GM19043 (cell line): ENCODE data around the gene PTK6.
"Not testable (repeated sequence)": the region's sequence is repeated elsewhere in the genome, so short reads cannot be mapped to it uniquely, and the experiment has no call there.

Experiments used
- ATAC-seq: cut with Tn5 transposase; IDR thresholded peaks from one replicate; pipeline ENCODE4 v1.9.1; 2021; ENCODE audit warnings: low read depth; ENCODE audit not compliant: unreplicated experiment

PTK6 gene

DNA sequence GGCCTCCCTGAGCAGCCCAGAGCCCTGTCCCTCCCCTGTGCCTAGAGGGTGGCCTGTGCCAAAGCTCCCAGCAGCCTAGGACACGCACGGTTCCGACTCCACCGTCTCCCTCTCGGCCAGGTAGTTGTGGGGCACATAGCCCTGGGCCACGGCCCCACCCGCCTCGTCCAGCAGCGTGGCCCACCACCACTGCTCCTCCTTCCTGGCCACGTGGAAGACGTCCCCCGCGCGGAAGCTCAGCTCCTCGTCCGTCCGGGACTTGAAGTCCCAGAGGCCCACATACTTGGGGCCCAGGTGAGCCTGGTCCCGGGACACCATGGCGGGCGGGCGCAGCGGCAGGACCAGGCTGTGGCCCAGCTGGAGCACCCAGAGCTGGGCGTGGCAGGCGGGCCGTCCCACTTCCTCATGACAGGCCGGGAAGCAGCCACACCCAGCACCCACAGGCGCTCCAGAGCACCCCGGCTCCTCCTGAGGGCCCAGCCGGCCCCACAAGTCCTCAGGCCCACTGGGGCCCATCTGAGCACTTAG lies at the start of gene PTK6:
TSS of gene PTK6 (minus strand) at position 380 of the 528 bp plus-strand sequence. CDS start at position 318, 62 bp downstream.
- ATAC-seq = peak; percentile 20

DNA sequence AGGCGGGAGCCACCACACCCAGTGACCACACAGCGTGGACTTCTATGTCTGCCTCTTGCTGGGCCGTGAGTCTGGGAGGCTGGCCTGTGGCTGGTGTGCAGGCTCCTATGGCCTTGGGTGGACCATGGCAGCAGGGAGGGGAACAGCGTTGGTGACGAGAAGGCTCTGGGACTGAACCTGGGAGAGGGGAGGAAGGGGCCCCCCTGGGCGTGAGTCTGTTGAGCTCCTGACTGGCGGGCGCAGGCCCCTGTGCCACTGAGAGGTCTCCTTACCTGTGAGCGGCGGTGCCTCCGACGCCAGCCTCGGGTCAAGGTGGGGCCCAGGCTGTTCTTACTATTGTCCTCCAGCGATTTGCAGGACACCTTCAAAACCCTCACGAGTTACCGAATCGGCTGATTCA lies 49.6 kb upstream of the PTK6 start:
- ATAC-seq = no peak

DNA sequence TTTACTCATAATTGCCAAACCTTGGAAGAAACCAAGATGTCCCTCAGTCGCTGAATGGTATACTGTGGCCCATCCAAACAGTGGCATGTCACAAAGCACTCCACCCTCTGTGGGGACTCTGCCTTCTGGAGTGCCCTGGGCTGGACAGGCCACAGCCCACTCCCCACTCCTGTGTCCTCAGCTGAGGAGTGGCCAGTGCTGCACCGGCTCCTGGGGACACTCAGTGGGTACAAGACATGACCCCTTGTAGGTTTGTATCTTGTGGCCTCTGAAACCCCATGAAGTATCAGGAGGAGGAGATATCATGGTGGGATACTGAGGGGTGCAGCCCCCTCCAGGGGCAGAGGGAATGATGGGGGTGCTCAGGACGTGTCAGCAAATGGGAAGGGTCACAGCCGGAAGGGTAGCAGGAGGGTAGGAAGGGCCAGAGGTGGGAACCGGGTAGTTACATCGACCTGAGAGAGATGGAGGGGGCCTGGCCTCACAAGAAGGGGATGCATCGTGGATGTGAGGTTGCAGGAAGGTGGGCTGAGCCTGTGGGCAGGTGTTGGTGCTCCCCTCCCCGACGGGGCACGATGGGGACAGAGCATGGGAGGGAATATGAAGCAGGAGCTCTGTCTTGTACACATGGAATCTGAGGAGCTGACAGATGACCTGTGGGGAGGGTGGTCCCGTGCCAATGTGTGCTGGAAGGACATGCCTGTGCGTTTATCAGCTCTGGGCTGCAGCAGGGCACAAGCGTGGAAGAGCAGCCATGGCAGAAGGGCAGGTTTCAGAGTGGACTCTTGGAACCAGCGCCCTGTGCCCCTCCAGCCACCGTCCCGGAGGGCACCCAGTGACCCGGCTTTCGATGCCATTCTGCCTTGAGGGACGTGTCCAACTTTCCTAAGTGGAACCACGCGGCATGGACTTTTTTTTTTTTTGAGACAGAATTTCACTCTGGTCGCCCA lies 48.7 kb upstream of the PTK6 start:
- ATAC-seq = no peak

DNA sequence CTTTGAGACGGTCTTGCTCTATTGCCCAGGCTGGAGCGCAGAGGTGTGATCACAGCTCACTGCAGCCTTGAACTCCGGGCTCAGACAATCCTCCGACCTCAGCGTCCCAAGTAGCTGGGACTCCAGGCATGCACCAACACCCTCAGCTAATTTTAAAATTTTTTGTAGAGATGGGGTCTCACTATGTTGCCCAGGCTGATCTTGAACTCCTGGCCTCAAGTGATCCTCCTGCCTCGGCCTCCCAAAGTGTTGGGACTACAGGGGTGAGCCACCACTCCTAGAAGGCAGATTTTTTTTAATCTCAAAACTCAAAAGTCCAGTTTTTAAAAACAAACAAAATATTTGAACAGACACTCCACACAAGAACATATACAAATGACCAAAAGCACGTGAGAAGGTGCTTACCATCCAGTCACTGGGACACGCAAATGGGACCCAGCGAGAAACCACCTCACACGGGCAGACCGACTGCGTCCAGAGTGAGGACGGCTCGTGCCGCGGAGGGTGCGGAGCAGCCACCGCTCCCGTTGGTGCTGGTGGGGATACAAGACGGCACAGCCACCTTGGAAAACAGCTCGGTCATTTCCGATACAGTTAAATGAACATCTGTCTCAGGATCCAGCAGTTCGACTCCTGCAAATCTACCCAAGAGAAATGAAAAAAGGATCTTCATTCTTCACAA lies 45.3 kb upstream of the PTK6 start:
- ATAC-seq = no peak

DNA sequence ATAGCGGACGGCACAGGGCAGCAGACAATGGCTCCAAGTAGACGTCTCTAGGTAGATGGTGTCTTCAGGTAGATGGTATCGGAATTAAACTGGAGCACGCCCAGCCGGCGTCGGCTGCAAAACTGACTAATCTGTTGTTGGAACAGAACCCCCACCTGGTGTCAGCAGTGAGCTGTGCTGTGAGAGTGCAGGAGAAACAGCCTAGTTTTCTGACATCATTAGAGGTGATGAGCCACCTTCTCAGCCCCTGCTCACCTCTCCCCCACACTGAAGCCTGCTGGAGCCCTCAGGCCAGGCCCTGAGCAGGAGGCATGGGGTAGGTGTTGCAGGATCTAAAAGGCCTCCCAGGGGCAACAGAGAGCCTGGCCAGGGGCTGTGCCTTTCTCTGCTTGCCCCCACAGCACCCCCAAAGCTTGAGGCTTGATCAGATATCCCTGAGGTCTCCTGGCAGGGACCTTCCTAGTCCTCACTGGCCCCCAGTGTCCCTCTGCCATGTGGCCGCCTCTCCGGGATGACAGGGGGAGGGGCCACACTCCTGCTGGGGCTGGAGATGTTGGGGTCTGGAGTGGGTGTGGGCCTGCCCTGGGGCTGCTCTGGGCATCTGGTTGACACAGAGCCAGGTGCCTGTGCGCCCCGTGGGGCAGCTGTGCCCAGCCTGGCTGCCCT lies 43.8 kb upstream of the PTK6 start:
- no peak for ATAC-seq

DNA sequence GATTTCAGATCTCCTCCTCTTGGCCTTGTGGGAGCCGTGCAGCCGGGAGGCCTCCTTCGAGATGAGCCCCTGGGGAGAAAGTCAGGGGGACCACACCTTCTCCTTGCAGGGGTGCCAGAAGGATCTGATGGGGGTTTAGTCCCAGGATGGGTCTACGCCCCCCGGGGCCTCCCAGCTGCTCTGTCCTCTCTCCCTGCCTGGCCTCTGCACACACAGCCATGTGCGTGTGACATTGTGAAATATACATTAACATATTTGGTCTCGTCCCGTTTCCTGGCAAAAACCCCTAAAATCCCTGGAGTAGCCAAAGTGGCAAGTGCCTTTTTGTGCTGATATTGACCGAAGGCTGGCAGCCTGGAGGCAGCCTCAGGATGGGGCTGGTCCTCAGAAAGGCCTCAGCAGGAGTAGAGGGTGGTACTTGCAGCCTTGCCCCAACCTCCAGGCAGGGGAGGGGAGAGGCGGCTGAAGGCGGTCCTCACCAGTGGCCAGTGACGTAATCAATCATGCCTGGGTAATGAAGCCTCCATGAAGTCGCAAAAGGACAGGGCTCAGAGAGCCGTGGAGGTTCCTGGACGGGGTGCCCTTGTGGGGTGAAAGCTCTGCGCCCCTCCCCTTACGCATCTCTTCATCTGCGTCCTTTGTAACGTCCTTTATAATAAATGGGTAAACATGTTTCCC lies 42.0 kb upstream of the PTK6 start:
- ATAC-seq = no peak

DNA sequence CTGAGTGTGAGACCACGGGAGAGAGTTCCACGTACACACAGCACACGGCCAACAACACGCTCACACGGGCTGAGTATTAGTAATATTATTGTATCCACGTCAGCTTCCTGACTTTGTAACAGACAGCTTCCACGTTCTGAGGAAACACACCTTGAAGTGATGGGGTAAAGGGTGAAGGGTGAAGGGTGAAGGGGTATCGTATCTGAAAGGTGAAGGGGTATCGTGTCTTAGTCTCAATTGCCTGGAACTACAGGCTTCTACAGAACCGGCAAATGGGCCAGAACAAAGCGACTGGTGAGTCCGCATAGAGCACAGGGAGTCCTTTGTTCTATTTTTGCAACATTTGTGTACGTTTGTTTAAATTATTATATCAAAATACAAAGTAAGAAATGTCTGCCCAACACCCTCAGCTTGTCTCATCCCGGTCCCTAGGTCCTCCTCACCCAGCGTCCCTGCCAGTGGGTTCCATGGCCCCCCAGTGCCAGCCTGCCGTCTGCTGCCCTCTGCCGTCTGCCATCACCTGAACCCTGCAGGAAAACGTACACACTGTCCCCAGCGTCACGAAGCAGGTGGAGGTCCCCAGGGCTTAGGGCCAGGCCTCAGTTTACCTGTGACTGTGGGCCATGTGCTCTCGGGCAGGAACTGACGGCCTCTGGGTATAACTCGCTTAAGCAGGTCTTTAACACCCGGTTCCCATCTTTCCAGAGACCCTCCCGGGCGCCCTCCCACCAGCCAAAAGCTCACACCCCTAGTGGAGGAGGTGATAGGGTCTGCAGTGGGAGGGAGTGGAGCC lies 41.2 kb upstream of the PTK6 start:
- ATAC-seq = no peak

DNA sequence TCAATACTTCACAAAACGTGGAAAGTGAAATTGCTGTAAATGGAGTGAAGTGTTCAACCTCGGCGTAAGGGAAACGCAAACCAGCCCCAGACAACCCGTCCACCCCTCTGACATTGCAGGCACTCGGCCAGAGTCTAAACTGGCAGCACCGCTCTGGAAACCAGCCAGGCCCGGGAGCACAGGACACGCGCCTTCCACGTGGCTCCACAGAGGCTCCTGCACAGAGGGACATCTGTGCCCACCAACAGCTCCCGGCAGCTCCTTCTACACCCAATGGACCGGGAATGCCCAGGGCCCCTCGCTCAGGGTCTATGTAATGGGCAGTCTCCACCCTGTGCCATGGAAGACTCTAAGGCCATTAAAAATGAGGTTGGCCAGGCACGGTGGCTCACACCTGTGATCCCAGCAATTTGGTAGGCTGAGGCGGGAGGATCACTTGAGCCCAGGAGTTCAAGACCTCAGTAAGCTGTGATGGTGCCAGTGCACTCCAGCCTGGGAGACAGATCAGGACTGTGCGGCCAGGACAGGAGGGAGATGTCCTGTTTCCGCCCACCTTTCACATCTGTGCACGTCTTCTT lies 40.2 kb upstream of the PTK6 start:
- no peak for ATAC-seq

DNA sequence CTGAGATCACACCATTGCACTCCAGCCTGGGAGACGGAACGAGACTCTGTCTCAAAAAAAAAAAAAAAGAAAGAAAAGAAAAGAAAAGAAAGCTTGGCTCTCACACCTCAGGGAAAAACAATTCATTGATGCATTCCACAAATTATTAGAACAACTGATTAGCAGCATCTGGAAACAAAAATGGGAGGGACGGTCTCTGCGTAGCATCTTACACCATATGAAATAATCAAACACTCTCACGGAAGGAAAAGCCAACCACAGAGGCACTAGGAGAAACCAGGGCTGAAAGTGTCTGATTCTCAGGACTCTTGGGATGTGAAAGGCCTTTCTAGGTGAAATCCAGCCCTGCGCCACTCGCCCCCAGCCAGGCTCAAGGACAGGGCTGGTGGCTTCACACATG lies 39.1 kb upstream of the PTK6 start:
- no peak for ATAC-seq

DNA sequence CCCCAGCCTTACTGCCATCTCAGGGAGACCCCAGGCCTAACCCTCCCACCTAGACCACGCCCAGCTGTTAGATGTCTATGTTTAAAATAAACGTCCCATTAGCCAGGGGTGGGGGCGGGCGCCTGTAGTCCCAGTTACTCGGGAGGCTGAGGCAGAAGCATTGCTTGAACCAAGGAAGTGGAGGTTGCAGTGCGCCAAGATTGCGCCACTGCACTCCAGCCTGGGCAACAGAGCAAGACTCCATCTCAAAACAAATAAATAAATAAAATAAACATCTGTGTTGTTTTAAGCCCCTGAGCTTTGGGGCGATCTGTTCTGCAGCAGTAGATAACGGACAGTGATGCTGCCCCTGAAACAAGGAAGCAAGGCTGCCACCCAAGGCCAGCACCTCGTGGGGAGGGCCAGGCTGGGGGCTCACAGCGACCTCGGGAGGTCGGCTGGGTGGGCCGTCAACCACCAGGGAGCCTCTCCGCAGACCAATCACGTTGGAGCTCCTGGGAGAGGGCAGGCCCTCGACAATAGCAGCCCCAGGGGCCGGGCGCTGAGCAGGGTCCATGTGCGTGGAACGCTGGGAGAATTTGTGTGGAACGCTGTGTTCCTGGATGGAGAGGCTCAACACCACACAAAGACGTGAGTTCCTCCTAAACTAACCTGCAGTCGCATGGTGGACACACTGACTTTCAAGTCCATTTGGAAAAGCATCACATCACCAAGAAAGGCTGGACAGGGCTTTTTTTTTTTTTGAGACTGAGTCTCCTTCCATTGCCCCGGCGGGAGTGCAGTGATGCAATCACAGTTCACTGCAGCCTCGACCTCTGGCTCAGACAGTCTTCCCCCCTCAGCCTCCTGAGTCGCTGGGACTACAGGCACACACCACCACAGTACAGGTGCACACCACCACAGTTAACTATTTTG lies 37.9 kb upstream of the PTK6 start:
- ATAC-seq = no peak

DNA sequence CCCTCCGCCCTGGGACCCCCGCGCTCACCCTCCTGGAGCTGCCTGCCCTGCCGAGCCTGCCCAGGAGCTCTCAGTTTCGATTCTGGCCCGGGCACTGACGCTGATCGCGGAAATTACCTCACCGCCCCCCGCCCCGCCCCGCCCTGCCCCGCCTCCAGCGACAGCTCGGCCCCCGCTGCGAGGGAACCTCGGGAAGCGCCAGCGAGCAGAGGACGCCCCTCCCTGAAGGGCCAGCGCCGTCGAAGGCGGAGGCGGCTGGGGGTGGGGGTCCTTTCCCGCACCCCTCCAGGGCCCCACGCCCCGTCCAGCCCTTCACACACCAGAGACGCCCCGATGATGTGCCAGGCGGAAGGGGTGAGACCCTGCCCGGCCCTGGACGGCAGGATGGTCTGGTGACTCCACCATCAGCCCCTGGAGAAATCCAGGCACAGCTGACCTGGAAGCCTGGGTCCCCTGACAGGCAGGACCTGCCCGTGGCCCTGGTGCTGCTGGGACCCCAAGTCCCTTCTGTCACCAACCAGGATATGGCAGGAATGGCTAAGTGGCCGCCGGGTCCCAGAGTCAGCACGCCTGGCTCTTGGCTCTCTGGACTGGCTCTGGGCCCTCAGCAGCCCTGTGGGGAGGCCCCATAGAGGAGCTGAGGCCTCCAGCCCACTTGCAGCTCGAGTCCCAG lies 37.1 kb upstream of the PTK6 start, which contains the start of gene HELZ2:
TSS of gene HELZ2 (minus strand) at position 84 of the 673 bp plus-strand sequence. CDS start 1,854 bp downstream, outside the sequence.
- ATAC-seq = peak; percentile 63

DNA sequence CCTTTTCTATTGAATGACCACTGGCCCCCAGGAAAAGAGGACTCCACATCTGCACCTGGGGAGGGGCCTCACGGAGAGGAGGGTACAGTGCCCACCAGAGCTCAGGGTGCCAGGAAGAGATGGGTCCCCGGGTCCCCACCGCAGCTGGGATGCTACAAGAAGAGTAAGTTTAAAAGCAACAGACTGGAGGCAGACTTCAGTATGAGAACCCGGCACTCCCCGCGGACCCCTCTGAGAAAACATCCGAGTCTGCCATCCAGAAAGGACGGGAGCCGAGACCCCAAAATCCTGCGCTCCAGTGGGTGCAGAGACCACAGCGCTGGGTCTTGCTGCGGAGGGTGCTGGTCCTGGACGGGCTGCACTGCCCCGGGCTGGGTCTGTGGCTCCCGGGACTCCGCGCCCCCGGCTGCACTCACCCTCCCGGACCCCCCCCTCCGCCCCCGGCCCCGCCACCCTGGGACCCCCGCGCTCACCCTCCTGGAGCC lies 36.5 kb upstream of the PTK6 start:
- ATAC-seq = no peak

DNA sequence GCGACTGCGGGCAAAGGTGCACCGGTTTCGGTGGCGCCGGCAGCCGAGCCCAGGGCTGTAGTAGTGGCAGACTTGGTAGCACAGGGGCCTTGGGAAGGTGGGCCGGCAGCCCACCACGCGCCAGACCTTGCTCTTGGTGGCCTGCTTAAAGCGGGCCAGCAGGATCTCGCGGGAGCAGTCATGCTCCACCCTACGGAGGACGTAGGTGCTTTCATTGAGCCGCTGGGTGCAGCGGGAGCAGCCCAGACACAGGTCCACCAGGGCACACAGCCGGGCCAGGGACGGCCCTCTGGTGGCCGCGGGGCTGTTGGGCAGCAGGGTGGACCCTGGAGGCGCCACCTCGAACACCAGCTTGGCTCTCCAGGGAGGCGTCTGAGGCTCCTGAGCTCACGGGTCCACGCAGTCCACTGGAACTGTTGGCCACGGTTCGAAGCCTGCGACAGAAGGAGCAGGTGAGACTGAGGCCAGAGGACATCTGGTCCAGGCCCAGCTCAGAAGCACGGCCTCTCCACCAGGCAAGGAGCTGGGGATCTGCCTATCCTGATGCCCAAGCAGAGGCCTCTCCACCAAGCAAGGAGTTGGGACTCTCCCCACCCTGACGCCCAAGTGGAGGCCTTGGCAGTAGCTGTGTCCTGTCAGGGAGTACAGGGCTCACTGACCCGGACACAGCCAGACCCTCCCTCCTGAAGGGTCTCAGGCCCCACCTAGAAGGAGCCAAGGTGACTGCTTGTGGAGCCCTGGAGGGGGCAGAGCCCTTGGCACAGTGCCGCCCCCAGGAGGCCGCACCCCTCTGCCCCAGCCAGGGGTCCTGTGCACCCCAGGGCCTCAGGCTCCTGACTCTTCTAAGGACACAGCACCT lies 35.8 kb upstream of the PTK6 start:
- no peak for ATAC-seq

DNA sequence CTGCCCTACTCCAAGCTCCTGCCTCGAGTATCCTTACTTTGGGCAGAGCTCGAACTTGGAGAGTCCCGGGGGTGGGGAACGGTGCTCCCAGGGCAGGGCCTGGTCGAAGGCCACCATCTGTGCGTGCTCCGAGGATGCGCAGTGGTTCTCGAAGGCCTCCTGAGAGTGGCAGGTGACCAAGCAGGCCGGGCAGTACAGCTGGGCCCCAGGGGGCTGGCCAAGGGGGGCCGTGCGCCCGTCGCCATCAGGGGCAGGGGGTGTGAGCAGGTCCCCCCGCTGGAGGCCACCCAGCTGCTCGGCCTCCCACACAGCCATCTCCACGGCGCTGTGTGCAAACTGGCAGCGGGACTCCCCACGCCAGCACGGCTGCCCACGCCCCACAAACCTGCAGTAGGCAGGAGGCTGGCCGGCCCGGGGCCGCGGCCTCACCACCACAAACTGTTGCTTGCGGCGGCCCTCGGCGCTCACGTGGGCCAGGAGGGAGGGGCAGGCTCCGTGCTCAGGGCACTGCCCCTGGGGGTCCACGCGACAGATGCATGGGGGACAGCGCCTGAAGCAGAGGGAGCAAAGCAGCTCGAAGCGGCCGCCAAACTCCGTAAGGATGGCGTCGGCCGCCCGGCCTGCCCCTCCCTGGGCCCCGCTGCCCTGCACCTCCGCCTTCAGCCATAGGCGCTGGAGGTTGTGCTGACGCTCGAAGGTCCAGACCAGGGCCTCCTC lies 35.1 kb upstream of the PTK6 start:
- no peak for ATAC-seq

DNA sequence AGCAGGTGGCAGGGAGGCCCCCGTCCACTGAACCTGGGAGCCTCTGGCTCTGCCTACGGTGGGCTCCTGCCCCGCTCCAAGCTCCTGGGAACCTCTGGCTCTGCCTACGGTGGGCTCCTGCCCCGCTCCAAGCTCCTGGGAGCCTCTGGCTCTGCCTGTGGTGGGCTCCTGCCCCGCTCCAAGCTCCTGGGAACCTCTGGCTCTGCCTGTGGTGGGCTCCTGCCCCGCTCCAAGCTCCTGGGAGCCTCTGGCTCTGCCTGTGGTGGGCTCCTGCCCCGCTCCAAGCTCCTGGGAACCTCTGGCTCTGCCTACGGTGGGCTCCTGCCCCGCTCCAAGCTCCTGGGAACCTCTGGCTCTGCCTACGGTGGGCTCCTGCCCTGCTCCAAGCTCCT lies 33.9 kb upstream of the PTK6 start:
- ATAC-seq = not testable (repeated sequence)
